Right ventricle myocardium inferior (tissue), 1 donor: Measurements from ENCODE around the gene NLRC5. TPM values are rescaled to one million over a fixed set of nuclear protein-coding genes. Genes with fewer than 3 reads are reported as not detected.
"Not testable (repeated sequence)": the region's sequence is repeated elsewhere in the genome, so short reads cannot be mapped to it uniquely, and the experiment has no call there.

Experiments used
- ATAC-seq: fragments of 200-7000 bp; cut with Tn5 transposase; one replicate; pipeline ENCODE4 v1.9.1; 2020; ENCODE audit warnings: mild to moderate bottlenecking, moderate library complexity
- DNase-seq: peaks from one replicate; pipeline ENCODE4 v3.0.0; 2021; ENCODE audit errors: missing footprints
- intact Hi-C: fragments of 100-400 bp; cut with DNase I; formaldehyde crosslinking; loops from one replicate; pipeline ENCODE4 v1.11.0; 2022
- total RNA-seq: library from RNA; stranded (reverse); fragmentation: NEBNext Ultra II Directional; extraction: Animal tissue kit (Norgen Biotek cat#: 25700); gene quantifications from one replicate; pipeline ENCODE4 v1.2.1, GENCODE V29; 2021
- donor health status: DM: no; HTN: yes; CAD: no; lungs with severe emphysema.

The NLRC5 gene
- total RNA-seq, 1 donor from 2014 or later: 8.6 TPM

DNA sequence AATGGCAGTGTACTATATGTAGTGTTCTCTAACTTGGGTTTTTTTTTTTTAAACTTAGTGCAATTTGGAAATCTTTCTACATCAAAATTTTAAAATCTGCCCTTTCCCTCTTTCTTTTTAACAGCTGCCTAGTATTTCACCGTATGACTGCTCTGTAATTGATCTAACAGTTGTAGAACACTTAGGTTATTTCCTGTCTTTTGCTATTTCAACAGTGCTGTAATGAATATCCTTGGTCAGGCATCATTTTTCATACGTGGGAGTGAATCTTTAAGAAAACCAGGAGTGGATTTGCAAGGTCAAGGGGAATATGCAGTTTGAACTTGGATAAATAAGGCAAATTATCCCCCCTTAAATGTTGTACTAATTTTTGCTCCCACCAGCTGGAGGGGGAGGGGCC lies 3.8 kb downstream of the NLRC5 start:
- ATAC-seq (no peak), DNase-seq (no peak)
- intact Hi-C loops: no loop called here

DNA sequence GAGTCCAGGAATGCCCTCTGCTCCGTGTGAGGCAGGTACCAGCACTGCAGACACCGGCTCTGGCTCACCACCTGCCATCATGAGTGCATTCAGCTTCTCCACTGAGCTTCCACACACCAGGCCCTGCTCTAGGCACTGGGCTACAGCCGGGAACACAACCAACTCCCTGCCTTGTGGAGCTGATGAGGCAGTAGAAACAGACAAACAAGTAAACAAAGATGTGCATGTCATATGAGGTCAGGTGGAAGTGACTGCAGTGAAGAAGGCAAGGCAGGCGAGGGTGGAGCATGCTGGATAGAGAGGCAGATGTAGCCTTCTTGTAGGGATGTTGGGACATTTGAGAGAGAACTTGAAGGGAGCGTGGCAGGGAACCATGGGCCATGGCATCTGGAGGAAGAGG lies 5.0 kb downstream of the NLRC5 start:
- ATAC-seq (no peak), DNase-seq (no peak)

DNA sequence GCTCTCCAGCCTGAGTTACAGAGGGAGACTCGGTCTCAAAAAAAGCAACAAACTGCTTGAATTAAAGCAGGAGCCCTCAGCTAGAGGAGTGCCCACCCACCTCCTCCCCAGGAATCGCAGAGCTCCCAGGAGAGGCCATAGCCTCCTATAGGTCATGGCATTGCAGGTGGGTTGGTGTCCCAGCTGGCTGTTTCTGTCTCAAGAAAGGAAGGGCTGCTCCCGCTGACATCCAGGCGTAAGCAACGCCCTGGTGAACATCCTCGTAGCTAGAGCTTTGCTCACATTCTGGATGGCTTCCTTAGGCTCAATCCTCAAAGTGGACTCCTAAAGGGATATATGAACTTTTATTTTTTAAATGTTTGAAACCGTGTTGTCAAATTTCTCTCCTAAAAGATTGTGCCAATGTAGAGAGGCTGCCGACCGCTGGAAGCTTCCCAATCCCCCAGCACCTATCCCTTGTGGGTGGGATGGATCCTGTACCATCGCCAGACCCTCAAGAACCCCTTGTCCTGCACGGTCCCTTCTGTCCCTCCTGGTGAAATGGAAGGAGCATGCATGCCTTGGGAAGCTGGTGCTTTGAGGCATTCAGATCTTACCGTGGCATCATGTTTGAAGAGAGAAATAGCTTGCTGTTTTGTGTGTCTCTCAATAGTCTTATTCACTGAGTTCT lies 5.9 kb downstream of the NLRC5 start:
- intact Hi-C loops: no loop called here
- DNase-seq (no peak), ATAC-seq (no peak)

More for the DNA sequence above, 5.0 kb downstream of the NLRC5 start:
- intact Hi-C loops: no loop called here

DNA sequence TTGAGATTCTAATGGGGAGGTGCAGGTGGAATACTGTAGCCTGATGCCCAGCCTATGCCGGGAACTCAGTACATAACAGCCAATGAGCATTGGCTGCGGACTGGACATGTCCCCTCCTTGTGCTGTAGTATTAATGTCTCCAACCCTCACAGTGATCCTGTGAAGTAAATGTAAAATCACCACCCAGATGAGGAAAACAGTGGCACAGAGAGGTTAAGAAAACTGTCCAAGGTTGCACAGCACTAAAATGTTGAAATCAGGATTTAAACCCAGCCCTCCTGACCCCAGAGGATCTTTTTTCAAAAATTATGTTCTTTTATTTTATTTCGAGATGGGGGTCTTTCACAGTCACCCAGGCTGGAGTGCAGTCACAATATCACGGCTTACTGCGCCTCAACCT lies 7.9 kb downstream of the NLRC5 start:
- intact Hi-C loops: no loop called here
- no peak for ATAC-seq

DNA sequence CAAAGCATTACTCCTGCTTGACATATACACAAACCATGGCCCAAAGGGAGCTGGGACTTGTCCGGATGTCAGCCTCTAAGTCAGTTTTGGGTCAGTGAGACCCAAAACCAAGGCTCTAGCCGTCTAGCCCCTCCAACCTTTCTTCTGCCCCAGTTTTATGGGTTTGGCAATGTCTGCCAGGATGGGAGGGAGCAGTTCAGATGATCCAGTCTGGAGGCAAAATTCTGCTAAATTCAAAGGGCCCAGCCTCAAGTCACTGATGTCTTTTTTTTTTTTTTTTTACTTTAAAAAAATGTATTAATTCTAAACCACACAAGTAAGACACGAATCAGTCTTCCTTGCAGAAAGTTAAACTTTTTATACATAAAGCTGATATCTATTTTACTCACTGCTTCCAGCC lies 8.6 kb downstream of the NLRC5 start:
- DNase-seq (no peak), ATAC-seq (no peak)
- intact Hi-C loops: no loop called here

More for the DNA sequence above, 7.9 kb downstream of the NLRC5 start:
- no peak for DNase-seq

DNA sequence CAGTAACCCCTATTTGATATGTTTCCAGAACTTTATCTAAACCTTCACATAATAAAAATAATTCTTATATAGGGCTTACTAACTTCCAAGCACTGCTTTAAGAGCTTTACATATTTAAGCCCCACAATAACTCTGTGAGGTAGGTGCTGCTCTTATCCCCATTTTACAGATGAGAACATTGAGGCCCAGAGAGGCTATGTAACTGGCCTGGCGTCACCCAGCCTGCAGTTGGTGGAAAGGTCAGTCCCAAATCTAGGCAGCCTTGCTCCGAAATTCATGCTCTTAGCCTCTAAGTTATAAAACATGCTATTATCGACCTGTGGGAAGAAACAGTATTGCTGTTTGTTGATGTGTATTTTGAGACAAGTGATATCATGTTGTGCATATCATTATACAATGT lies 9.0 kb downstream of the NLRC5 start:
- ATAC-seq (no peak), DNase-seq (no peak)
- intact Hi-C loops: no loop called here

DNA sequence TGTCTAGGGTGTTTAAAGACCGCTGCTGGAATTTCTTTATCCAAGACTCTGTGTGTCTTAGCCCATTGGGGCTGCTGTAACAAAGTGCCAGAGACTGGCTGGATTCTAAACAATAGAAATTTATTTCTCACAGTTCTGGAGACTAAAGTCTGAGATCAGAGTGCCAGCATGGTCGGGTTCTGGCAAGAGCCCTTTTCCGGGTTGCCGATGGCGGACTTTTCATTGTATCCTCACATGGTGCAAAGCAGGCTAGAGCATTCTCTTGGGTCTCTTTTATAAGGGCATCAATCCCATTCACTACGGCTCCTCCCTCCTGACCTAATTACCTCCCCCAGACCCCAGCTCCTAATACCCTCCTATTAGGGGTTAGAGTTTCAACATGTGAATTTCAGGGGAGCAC lies 9.5 kb downstream of the NLRC5 start:
- intact Hi-C loops: no loop called here
- DNase-seq (no peak), ATAC-seq (no peak)

DNA sequence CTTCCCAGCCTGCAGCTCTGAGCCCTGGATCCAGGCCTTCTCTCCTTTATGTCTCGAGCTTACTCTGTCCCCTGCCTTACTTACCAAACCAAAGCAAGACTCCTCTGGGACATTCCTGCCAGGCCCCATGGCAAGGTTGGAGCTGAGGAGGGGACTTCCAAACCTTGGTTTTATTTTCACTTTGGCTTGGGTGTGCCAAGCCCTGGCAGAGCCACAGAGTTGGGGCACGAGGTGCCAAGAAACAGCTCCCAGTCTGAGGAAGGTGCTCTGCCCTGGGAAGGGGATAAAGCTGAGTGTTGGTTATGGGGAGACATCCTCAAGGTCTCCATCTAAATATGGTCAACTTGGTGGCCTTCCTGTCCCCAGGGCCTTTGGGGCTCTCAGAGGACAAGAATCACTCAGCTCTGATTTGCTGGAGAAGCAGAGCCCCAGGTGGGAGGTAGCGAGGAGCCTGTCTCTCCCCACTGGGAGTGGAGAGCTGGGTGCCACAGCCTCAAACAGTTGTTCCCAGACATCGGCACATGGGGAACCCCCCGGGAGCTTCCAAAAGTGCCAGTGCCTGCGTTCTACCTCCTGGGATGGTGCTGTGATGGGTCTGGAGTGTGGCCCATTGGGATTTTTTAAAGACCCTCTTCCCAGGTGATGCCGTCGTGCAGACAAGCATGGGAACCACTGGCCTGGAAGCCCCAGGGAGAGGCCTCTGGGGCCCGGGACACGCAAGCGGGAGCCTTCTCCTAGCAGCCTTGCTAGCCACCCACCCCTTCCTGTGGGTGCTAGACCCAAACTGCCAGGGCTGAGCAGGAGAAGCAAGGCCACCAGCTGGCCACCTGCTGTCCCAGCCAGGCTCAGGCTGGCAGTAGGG lies 10.3 kb downstream of the NLRC5 start:
- DNase-seq: no peak
- intact Hi-C loops: no loop called here
- peak; percentile 13 for ATAC-seq

DNA sequence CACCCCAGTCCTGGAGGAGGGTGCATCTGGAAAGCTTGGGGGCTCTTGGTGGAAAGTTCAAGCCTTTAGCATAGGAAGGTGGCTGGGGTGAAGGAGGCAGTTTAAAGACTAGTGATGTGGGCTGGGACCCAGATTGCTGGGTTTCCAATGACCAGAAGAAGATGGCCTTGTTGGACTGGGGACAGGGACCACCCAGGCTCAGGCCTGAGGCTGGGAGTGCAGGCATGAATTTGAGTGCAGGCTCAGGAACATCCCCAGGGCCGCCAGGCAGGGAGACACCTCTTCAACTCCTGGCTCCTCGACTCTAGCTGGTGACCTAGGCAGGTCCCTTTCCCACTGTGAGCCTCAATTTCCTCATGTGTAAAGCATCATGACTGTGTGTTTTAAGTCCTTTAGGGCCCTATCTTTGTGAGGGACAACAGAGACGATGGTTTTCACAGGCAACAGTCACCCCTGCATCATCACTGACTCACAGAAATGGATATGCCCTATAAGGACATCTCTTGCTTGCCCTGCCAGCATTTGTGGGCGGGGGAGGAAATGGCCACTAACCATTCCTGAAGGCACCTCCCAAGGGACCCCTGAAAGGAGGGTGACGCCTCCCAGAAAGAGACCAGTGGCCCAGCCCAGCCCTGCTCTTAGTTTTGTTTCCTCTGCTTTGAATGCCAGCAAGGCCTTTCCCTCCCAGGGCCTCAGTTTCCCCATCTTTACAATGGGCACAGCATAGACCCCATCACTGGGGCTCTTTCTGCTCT lies 11.1 kb downstream of the NLRC5 start:
- ATAC-seq (peak; percentile 65), DNase-seq (peak; percentile 77)
- intact Hi-C loops: no loop called here

DNA sequence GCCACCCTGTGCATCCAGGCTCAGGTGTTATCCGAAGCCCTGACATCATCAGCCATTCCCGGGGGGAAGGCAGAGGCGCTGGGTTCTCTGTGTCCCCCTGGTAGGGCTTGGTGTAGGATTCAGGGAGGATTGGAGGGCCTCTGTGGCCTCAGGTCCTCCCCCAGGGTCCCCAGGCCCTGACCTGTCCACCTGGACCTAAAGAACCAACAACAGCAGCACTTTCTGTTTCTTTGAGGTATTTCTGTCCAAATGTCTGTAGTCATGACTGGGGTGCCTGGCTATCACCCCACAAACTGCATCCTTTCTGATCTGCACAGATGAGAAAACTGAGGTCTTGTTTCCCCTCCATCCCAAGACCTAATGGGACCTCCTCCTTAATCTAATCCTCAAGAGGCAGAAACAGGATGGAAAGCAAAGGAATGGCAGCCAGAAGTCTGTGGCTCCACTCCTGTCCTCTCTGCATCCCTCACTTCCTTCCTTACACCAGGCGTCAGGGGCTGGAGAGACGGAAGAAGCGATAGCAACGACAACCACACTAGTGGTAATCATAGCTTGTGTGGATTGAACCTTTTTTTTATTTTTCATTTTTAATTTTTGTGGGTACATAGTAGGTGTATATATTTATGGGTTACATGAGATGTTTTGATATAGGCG lies 11.8 kb downstream of the NLRC5 start:
- intact Hi-C loops: no loop called here
- ATAC-seq (no peak), DNase-seq (no peak)

DNA sequence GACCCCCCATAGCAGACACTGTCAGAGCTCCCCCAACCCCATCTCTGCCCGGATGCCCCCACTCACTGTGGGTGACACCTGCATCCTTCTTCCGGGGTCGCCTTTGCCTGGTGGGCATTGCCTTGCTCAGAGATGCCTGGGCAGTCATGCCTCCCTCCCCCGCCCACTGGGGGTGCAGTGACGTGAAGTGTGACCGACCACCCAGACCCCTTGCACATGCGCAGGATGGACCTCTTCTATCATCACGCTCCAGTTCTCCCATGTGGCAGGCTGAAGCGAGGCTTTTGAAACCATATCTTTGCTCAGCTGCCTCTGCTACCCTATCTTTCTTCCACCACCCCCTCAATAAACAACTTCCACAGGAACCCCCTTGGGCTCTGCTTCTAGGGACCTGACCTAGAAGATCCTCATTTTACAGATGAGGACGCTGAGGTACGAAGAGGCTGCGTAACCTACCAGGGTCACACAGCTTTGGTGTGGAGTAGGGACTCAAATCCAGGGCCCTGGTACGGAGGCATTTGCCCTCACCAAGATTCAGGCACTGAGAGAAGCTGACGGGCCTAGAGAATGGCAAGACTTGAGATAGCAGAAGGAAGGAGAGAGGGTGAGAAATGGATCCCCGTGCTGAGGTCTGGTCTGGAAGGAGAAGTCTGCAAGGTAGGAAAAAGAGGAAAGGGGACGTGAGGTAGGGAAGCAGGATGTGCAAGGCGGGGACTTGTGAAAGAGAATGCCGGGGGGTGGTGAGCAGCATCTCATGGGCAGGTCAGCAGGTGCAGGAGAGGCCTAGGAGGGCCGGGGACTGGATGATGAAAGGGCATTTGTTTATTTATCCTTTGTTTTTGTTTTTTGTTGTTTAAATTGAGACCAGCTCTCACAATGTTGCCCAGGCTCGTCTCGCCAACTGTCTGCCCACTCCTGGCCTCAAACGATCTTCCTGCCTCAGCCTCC lies 14.4 kb downstream of the NLRC5 start:
- intact Hi-C loops: no loop called here
- ATAC-seq (no peak), DNase-seq (no peak)

DNA sequence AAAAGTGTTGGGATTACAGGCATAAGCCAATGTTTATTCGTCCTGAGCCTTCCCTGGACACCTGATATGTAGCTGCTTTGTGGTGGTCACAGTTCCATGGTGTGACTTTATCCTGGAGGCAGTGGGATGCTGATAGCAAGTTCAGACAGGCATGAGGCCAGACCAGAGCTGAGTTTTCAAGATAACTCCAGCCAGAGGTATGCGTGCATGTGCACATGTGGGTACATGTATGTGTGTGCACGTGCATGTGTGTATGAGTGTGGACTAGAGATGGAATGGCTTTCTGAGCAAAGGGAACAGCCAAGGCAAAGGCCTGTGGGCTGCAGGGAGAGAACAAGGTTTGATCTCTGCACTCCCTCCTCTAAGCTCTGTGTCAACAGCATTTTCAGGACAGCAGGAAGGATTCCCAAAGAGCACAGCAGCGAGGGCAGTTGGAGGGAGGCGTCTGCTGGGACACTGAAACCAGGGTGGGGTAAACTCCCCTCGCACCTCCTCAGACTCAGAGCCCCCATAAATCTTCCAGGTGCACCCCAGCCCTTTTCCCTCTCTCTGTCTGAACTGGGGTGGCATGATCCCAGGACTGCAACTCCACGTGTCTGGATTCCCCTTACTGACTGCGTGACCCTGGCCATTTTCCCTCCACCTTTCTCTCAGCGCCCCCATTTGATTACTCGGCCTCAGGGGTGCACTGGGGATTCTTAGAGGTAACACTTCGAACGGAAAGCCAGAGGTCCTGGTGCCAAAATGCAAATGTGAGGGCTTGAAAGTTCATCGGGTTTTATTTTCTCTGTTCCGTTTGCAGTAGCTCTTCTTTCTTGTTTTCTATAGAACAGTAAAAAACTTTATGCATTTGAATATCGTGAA lies 15.3 kb downstream of the NLRC5 start:
- intact Hi-C loops: no loop called here
- no peak for DNase-seq
- no peak for ATAC-seq

DNA sequence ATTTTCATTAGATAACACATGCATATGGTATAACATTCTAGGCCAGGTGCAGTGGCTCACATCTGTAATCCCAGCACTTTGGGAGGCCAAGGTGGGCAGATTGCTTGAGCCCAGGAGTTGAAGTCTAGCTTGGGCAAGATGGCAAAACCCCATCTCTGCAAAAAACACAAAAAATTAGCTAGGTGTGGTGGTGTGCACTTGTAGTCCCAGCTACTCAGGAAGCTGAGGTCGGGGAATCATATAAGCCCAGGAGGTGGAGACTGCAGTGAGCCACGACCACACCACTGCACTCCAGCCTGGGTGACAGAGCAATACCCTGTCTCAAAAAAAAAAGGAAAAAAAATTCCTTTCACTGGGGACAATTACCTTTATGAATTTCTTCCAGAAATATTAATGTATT lies 16.2 kb downstream of the NLRC5 start:
- DNase-seq, ATAC-seq, intact Hi-C loops: not testable (repeated sequence)

DNA sequence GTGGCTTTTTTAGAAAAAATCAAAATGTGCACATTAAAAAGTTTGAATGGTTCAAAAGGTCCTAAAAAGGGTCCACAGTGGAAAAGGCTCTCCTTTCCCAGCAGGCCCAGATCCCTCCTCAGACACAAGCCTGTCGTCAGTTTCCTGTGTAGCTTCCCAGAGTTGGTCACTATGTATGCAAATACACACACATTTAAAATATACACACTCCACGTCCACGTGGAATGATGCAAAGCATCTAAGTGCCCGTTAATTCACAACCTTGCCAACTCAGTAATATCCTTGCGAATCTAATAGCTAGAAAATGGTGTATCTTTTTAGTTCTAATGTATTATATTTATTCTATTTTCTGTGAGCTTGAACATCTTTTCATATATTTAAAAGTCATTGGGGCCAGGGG lies 17.7 kb downstream of the NLRC5 start:
- DNase-seq (no peak), ATAC-seq (no peak)
- intact Hi-C loops: no loop called here

DNA sequence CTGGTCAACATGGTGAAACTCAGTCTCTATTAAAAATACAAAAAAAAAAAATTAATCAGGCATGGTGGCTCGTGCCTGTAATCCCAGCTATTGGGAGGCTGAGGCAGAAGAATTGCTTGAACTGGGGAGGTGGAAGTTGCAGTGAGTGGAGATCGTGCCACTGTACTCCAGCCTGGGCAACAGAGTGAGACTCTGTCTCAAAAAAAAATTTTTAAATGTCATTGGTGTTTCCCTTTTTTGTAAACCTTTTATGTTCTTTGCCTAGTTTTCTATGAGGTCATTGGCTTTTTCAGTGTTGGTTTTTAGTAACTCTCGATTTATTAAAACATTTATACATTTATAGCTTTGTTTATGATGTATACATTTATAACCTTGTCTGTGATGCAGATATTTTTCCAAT lies 18.2 kb downstream of the NLRC5 start:
- intact Hi-C loops: no loop called here
- DNase-seq (no peak), ATAC-seq (no peak)

DNA sequence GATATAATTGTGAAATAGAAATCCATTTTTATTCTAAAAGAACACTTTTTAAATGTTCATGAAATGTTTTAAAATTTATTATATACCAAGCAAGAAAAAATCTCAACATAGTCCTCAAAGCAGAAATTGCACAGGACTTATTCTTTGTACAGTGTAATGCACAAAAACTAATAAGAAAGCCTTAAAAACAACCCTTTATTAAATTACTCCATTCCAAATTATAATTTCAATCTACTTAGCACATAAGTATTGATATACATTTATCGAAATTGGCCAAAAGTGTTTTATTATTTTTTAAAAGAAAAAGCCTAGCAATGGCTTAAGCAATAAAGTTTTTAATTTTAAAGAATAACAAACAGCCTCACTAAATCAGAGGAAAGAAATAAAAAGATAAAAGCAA lies 19.1 kb downstream of the NLRC5 start:
- ATAC-seq (no peak), DNase-seq (no peak)
- intact Hi-C loops: no loop called here

DNA sequence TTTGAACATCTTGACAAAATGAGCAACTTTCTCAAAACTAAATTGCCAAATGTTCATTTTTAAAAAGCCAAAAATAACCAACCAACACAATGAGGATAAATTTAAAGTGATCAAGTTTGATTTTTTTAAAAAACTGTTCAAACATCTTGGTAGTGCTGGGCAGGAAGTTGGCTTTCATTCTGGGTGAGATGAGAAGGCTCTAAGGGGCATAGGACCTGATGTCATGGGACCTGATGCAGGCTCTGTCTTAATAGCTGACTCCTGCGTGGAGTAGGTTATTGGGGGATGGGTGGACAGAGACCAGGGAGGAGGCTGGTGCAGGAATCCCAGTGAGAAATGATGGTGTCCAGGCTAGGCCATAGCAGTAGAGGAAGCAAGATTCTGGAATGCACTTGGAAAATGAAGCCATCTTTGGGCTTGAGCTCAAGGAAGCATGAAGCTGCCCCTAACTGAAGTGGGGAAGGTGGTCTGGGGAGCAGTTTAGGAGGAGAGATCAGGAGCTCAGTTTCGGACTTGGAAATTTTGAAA lies 20.4 kb downstream of the NLRC5 start:
- ATAC-seq (no peak), DNase-seq (no peak)
- intact Hi-C loops: no loop called here
